Ovary (tissue), 3 donors: Measurements from ENCODE around the gene NMD3.

Experiments used
- CTCF ChIP-seq, 3 donors: fragments of 450-650 bp in 2 of 3; fragments of 200-600 bp in 1 of 3; IDR thresholded peaks; one replicate each; pipeline versions ENCODE4 v1.5.1 to v1.8.0; 2016 to 2022; ENCODE audit warnings: antibody characterized with exemption in 3 of 3, mild to moderate bottlenecking in 1 of 3
- EP300 ChIP-seq: sonication (generic); formaldehyde crosslinking; IDR thresholded peaks from one replicate; pipeline ENCODE4 v1.6.1; 2017; ENCODE audit warnings: antibody characterized with exemption
- POLR2A ChIP-seq: fragments of 450-650 bp; IDR thresholded peaks from one replicate; pipeline ENCODE4 v1.6.1; 2017; ENCODE audit warnings: antibody characterized with exemption, mild to moderate bottlenecking, moderate library complexity
- donor health status: DM: no; HTN: no; CAD: no.

- TF ChIP-seq CTCF (IDR thresholded peaks at IDR 0.05) (no peak), POLR2A (no peak), EP300 (no peak)
Measured at GRCh38 chr3:161247049-161247448, 25.9 kb downstream of the NMD3 start.
